HCT116 (cell line): ENCODE data around the gene C1QTNF12. TPM values are rescaled to one million over a fixed set of nuclear protein-coding genes. Genes with fewer than 3 reads are reported as not detected.

ENCODE experiments used
- ATAC-seq: fragments of 200-7000 bp; cut with Tn5 transposase; 2 replicates; pipeline ENCODE4 v1.9.1; 2020; ENCODE audit warnings: mild to moderate bottlenecking, moderate library complexity
- BruUV-seq: library from RNA; stranded (reverse); fragments of 400-500 nt; replicated peaks from 2 replicates; lab custom pipeline; 2021; lab: Mats Ljungman, UMichigan
- CTCF ChIA-PET: fragments of 300-600 bp; sonication (Branson Sonifier 250); formaldehyde crosslinking; loops from one replicate; lab custom pipeline; 2021; ENCODE audit warnings: antibody characterized with exemption; lab: Charles Lee
- POLR2A ChIA-PET: fragments of 300-600, 350-600 bp; sonication (Branson Sonifier 250); formaldehyde crosslinking; loops from one replicate; lab custom pipeline; 2021; ENCODE audit warnings: antibody characterized with exemption; lab: Charles Lee
- RAD21 ChIA-PET, 2 experiments: fragments of 300-600 bp; sonication (Branson Sonifier 250); formaldehyde crosslinking; loops; one replicate each; lab custom pipeline; 2023; ENCODE audit warnings: low total read pairs in 2 of 2; ENCODE audit not compliant: uncharacterized antibody in 2 of 2, unreplicated experiment in 2 of 2, low non-redundant PET in 1 of 2; lab: Charles Lee
- DNase-seq: peaks from one replicate; pipeline ENCODE4 v3.0.0-alpha.2; 2010; ENCODE audit warnings: low read depth, low spot score
- H2AFZ ChIP-seq: fragments of 200-600 bp; shearing (Covaris generic), sonication (generic); 2 replicates; pipeline ENCODE4 v1.6.1; 2017; ENCODE audit warnings: low read depth, mixed run types, mixed read lengths, antibody characterized with exemption, low read length; ENCODE audit not compliant: poor library complexity, severe bottlenecking
- H3K27ac ChIP-seq: 2 replicates; pipeline ENCODE4 v1.5.1; 2012; ENCODE audit warnings: low read depth, low read length
- H3K27me3 ChIP-seq: fragments of 200-600 bp; sonication (generic); 2 replicates; pipeline ENCODE4 v1.6.1; 2016; ENCODE audit warnings: mixed run types, low read length, mixed read lengths; ENCODE audit not compliant: insufficient read depth
- H3K36me3 ChIP-seq, 2 experiments: fragments of 200-500 bp in 1 of 2; fragments of 200-600 bp in 1 of 2; sonication (Bioruptor generic) in 1 of 2; sonication (generic) in 1 of 2; 2 replicates each; pipeline versions ENCODE4 v1.5.1 to v1.6.1; 2014 to 2016; ENCODE audit warnings: low read length in 2 of 2, inconsistent platforms in 1 of 2, mixed read lengths in 1 of 2, mixed run types in 1 of 2; ENCODE audit not compliant: insufficient read depth in 2 of 2, control insufficient read depth in 1 of 2
- H3K4me1 ChIP-seq, 2 experiments: fragments of 200-600 bp in 1 of 2; sonication (generic) in 1 of 2; 2 replicates each; pipeline versions ENCODE4 v1.5.1 to v1.6.1; 2012 to 2017; ENCODE audit warnings: low read length in 2 of 2, inconsistent platforms in 1 of 2, mild to moderate bottlenecking in 1 of 2, mixed read lengths in 1 of 2, mixed run types in 1 of 2, moderate library complexity in 1 of 2; ENCODE audit not compliant: insufficient read depth in 2 of 2, control insufficient read depth in 1 of 2
- H3K4me2 ChIP-seq: fragments of 200-600 bp; sonication (generic); 2 replicates; pipeline ENCODE4 v1.6.1; 2017; ENCODE audit warnings: mixed run types, low read length, mixed read lengths
- H3K4me3 ChIP-seq, 2 experiments: fragments of 200-600 bp in 1 of 2; sonication (generic) in 1 of 2; replicated peaks in 1 of 2; 2 replicates each; pipeline ENCODE4 v1.5.1; 2011 to 2016; ENCODE audit warnings: low read length in 2 of 2, control low read depth in 1 of 2, low read depth in 1 of 2, mild to moderate bottlenecking in 1 of 2, mixed read lengths in 1 of 2, mixed run types in 1 of 2
- H3K79me2 ChIP-seq: fragments of 200-600 bp; sonication (generic); 2 replicates; pipeline ENCODE4 v1.6.1; 2017; ENCODE audit warnings: mild to moderate bottlenecking, mixed run types, low read length, moderate library complexity, mixed read lengths; ENCODE audit not compliant: insufficient read depth
- H3K9ac ChIP-seq: fragments of 200-600 bp; sonication (generic); 2 replicates; pipeline ENCODE4 v1.6.1; 2016; ENCODE audit warnings: low read length, mixed read lengths
- H3K9me2 ChIP-seq: fragments of 200-600 bp; sonication (generic), shearing (Covaris generic); 2 replicates; pipeline ENCODE4 v1.6.1; 2017; ENCODE audit warnings: mixed run types, mild to moderate bottlenecking, moderate library complexity; ENCODE audit not compliant: insufficient read depth
- H3K9me3 ChIP-seq, 2 experiments: fragments of 200-500 bp in 1 of 2; fragments of 200-600 bp in 1 of 2; sonication (Bioruptor generic) in 1 of 2; sonication (generic) in 1 of 2; 2 replicates each; pipeline ENCODE4 v1.6.1; 2014 to 2017; ENCODE audit warnings: low read length in 2 of 2, mixed read lengths in 2 of 2, inconsistent platforms in 1 of 2, low read depth in 1 of 2, mild to moderate bottlenecking in 1 of 2, mixed run types in 1 of 2, moderate library complexity in 1 of 2; ENCODE audit not compliant: control insufficient read depth in 1 of 2, insufficient read depth in 1 of 2
- H4K20me1 ChIP-seq: fragments of 200-600 bp; sonication (generic), shearing (Covaris generic); 2 replicates; pipeline ENCODE4 v1.6.1; 2017; ENCODE audit warnings: mixed run types, mild to moderate bottlenecking, moderate library complexity; ENCODE audit not compliant: insufficient read depth
- CTCF ChIP-seq, 3 experiments: fragments of 200-600 bp in 1 of 3; sonication (generic) in 1 of 3; IDR thresholded peaks in 2 of 3; conservative IDR thresholded peaks in 1 of 3; 2 replicates each; pipeline ENCODE4 v1.5.1; 2012 to 2017; ENCODE audit warnings: low read depth in 2 of 3, low read length in 2 of 3, antibody characterized with exemption in 1 of 3, borderline replicate concordance in 1 of 3, control low read depth in 1 of 3, mild to moderate bottlenecking in 1 of 3, mixed read lengths in 1 of 3, mixed run types in 1 of 3, moderate library complexity in 1 of 3; ENCODE audit not compliant: insufficient read depth in 1 of 3
- EZH2phosphoT487 ChIP-seq: fragments of 200-600 bp; IDR thresholded peaks from 2 replicates; pipeline ENCODE4 v1.6.1; 2018; ENCODE audit warnings: antibody characterized with exemption, borderline replicate concordance
- SP1 ChIP-seq: IDR thresholded peaks from 2 replicates; pipeline ENCODE4 v1.6.1; 2012; ENCODE audit warnings: low read depth
- TCF7L2 ChIP-seq: IDR thresholded peaks from 2 replicates; pipeline ENCODE4 v1.7.0; 2011; ENCODE audit warnings: borderline replicate concordance, inconsistent platforms; ENCODE audit not compliant: insufficient read depth, insufficient read length; ENCODE audit errors: extremely low read depth
- ZFX ChIP-seq: fragments of 450-650 bp; IDR thresholded peaks from 2 replicates; pipeline ENCODE4 v1.6.1; 2017
- ZNF274 ChIP-seq: fragments of 200-500 bp; sonication (Bioruptor generic); IDR thresholded peaks from 2 replicates; pipeline ENCODE4 v1.6.1; 2014; ENCODE audit warnings: mild to moderate bottlenecking, low read depth, low read length, inconsistent platforms
- intact Hi-C: fragments of 100-400 bp; cut with micrococcal nuclease; formaldehyde crosslinking; loops from 2 replicates; pipeline ENCODE4 v1.10.0; 2022
- total RNA-seq: library from RNA; stranded (reverse); gene quantifications from one replicate; pipeline ENCODE4 v1.2.1, GENCODE V29; 2021; ENCODE audit not compliant: unreplicated experiment

C1QTNF12 gene
- total RNA-seq, 1 experiment from 2014 or later: 6.9 TPM

- no peak for TF ChIP-seq CTCF (IDR thresholded peaks at IDR 0.05 in 2 of 3, conservative IDR thresholded peaks at IDR 0.05 in 1 of 3; ENCODE audit: borderline replicate concordance in 1 of 3, insufficient read depth in 1 of 3, low read depth in 2 of 3, low read length in 2 of 3)
- no peak for TF ChIP-seq EZH2phosphoT487
- no peak for TF ChIP-seq ZNF274
- no peak for TF ChIP-seq TCF7L2
- no peak for TF ChIP-seq SP1
Observed at GRCh38 chr1:1284221-1285101, 37.9 kb upstream of the C1QTNF12 start (continued).

DNA sequence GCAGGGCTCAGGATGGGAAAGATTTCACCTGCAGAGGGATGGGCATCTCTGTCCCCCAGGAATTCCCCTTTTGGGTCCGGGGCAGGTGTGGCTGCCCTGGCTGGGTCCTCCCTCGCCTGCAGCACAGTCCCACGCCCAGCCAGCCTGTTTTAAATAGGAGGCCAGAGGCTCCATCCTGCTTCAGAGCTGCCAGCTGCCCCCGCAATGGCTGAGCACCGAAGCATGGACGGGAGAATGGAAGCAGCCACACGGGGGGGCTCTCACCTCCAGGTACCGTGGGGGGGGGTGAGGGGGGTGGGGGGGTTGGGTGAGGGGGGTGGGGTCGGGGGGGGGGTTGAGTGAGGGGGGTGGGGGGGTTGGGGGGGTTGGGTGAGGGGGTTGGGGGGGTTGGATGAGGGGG lies 37.3 kb upstream of the C1QTNF12 start:
- CTCF ChIA-PET: interaction anchor here (1.5 kb wide), 1 partner anchor 8 kb away, joined by 4 read pairs; no protein-coding TSS in a partner anchor
- Histone ChIP-seq H3K27me3 (no peaks in the 10 kb centered on the region), H3K79me2 (no peaks in the 10 kb centered on the region), H4K20me1 (no peaks in the 10 kb centered on the region), H3K4me2 (no peak overlapping the region)
- no peak for DNase-seq
- RAD21 ChIA-PET: no interaction called here
- TF ChIP-seq ZFX (no peak), CTCF (IDR thresholded peaks at IDR 0.05 in 2 of 3, conservative IDR thresholded peaks at IDR 0.05 in 1 of 3; ENCODE audit: borderline replicate concordance in 1 of 3, insufficient read depth in 1 of 3, low read depth in 2 of 3, low read length in 2 of 3) (peak in 1 of 3 experiments; percentile 23; a peak in 2 of 6 replicates)
- TF ChIP-seq, all 23 proteins: peak for 1
- no TSS peak for BruUV-seq
- Histone ChIP-seq H3K4me3 (no peak overlapping the region), H3K9ac (no peak overlapping the region), H2AFZ (no peak overlapping the region), H3K9me2 (no peaks in the 10 kb centered on the region), H3K36me3 (no peaks in the 10 kb centered on the region), H3K4me1 (peaks cover 0 to 26% of the 10 kb centered on the region in 2 experiments; a peak in 3 of 4 replicates), H3K27ac (no peak overlapping the region), H3K9me3 (no peaks in the 10 kb centered on the region)
- POLR2A ChIA-PET: no interaction called here
- intact Hi-C loops: no loop called here
- ATAC-seq: peak; percentile 59
